COR-L47 (cell line): Measurements from ENCODE around the gene ZMIZ1.

Source experiments
- DNase-seq: peaks from one replicate; lab custom pipeline; 2025; lab: John Stamatoyannopoulos, UW

Gene ZMIZ1

GRCh38 chr10:79079490-79080355, 11.0 kb downstream of the ZMIZ1 start:
- no peak for DNase-seq

- DNase-seq = no peak
Observed at GRCh38 chr10:79081353-79082034, 12.7 kb downstream of the ZMIZ1 start.

DNA sequence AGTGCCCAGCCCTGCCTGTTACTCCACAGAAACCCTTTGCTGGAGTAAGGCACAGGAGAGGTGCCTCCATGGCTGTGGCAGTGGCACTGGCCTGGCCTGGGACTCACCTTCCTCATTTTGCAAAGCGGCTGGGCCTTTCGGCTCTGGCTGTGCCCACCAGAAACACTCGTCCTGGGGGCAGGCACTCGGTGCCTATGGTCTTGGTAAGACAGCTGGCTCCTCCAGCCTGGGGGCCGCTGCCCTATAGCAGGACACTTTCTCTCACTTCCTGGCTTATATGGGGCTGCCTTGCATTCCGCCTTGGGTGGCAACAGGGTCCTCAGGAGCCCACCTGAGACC, 13.2 kb downstream of the ZMIZ1 start:
- no peak for DNase-seq

DNA sequence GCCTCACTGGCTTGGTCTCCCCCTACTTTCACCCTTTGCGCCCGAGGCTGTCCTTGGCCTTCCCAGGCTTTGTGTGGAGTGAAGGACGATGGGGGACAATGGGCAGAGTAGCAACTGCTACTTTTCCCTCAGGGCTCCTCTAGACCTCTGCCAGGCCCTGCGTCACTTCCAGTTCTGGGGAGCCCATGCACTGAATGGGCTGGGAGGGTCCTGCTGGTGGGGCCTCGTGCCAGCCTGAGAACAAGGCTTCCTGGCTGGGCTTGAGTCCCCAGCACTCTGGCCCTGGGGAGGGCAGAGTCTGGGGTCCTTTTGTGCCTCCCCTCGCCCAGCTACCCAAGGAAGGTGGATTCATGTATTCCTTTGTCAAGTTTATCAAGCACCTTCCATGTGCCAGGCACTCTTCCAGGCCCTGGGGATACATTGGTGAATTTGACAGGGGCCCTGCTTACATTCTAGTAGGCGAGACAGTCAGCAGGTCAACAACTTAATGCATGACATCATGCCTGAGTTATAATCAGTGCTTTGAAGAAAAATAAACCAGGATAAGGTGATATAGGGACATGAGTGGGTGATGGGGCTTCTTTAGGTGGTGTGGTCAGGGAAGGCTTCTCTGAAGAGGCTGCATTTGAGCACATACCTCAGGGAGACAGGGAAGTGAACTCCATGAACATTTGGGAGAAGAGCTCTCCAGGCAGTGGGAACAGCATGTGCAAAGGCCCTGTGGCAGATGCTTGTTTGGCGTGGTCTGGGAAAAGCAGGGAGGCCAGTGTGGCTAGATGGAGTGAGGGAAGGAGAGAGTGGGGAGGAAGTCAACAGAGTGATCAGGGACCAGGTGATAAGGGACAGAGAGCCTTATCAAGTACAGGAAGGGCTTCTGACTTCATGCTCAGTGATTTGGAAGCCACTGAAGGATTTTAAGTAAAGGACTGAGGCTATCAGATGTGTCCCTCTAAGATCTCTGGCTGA, 14.1 kb downstream of the ZMIZ1 start:
- DNase-seq = no peak

DNA sequence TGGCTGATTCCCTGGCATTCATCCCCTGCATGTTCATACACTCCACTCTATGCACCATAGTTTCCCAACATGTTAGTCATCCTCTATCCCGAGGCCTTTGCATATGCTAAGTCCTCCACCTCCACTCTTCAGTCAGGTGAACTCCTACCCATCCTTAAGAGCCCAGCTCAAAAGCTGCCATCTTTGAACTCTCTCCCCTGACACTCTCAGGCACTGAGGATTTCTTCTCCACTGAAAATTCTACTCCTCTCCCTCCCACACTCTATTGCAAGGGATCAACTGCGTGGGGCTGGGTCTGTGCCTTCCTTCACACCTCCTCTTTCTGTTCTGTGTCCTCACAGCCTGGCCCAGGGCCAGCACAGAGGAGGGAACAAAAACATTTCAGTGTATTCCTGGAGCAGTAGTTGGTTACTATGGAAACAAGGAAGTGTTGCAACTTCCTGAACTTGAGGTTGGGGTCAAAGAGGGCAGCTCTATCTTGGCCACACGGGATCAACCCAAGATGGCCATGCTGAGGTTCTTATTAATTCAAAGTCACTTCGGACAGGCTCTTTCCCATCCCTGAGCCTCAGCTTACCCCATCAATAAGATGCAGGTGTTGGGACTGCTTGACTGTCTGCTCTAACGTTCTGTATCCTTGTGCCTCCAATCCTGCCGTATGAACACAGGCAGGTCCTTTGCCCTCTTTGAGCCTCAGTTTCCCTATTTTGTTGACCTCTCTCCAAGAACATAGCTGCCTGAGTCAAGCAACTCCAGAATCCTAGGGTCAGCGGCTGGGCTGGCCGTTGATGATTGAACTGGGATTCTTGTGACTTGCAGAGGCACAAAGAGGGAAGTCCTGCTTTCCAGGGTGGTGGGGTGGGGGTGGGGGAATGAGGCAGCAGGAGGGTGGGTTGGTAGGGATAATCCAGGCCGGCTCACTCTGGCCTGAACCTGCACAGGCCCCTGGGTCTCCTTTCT, 15.5 kb downstream of the ZMIZ1 start:
- no peak for DNase-seq

- no peak for DNase-seq
Observed at GRCh38 chr10:79084972-79085597, 16.3 kb downstream of the ZMIZ1 start.

GRCh38 chr10:79086822-79087221, 18.1 kb downstream of the ZMIZ1 start:
- no peak for DNase-seq

DNA sequence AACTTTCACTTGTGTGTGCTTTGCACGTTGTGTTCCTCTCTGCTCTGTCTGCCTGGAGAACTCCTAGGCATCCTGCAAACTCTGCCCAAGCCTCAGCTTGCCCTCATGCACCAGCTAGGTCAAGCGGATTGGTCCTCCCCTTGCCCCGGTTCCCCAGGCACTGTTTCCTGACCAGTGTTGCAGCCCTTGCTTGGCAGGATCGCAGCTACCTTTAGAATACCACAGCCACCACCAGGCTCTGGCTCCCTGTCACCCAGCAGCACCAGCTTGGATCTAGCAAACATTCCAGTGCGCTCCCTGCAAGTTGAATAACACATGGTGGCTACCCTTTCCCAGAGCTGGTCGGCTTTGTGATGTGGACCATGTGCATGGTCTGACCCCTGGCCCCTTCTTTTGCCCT, 19.0 kb downstream of the ZMIZ1 start:
- DNase-seq = no peak

- DNase-seq = no peak
Observed at GRCh38 chr10:79088176-79088575, 19.4 kb downstream of the ZMIZ1 start.

DNA sequence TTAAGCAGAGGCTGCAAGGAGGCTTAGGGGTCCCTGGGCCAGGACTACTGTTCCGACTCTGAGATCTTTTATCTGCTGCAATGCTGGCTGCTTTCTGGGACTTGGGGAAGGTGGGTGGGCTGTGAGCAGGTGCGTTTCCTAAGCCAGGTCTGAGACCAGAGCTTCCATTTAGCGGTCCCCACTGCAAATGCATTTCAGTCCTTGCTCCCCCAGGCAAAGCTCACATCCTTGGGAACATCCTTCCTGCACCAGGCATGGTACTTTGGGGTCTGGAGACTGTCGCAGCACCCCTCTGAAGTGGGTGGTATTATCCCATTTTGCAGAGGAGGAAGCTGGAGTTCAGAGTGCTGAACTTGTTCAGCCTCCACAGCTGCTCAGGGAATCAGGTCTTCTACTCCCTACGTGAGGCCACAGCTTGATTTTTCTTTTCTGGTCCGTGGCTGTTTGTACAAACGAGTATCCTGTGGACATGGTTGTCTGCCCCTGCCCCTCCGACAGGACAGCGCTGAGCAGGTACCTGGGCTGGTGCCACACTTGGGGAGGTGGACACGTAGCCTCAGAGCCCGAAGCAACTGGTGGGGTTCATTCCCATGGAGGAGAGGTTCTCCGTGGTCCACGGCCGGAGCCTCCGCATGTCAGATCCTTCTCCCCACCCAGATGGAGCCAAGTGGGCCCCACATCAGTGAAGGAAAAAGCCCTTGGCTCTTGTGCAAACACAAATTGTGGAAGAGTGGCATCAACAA, 20.0 kb downstream of the ZMIZ1 start:
- no peak for DNase-seq

DNA sequence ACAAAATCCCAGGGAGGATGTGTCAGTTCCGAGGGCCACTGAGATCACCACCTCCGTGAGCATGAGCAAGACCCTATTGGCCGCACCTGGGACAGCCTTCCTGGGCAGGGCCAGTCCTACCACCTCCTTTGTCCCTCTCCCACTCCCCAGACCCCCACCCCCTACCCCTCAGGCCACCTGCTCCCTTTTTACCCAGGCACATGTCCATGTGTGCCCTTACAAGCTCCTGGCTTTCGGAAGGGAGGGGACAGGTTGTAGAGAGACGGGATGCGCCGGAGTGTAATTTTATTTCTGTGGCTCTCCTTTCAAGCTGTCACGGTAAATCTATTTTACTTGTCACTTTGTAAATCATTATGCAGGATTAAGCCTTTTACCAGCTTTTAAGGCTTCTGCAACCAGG, 20.9 kb downstream of the ZMIZ1 start:
- DNase-seq = no peak

GRCh38 chr10:79090134-79090803, 21.5 kb downstream of the ZMIZ1 start:
- no peak for DNase-seq

GRCh38 chr10:79092292-79092896, 23.6 kb downstream of the ZMIZ1 start:
- no peak for DNase-seq

GRCh38 chr10:79093658-79094411, 25.1 kb downstream of the ZMIZ1 start:
- no peak for DNase-seq

- no peak for DNase-seq
Observed at GRCh38 chr10:79094412-79095175, 25.8 kb downstream of the ZMIZ1 start.

DNA sequence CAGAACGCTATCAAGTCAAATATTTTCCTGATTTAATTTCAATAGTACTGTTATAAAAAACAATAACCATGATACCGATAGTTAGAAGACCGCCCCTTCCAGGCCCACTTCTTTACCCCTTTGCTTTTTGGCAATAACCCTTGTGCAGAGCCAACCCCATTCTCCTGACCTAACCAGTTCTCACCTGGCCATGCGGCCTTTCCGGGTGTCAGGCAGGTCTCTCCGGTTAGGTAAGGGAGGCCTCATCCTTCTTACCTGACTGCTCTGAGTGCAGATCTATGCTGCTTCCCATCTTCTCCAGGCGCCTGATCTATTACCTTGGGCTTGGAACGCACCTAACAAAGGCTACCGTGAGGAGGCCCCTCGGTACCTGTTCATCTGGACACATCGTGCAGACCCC, 26.6 kb downstream of the ZMIZ1 start:
- no peak for DNase-seq

DNA sequence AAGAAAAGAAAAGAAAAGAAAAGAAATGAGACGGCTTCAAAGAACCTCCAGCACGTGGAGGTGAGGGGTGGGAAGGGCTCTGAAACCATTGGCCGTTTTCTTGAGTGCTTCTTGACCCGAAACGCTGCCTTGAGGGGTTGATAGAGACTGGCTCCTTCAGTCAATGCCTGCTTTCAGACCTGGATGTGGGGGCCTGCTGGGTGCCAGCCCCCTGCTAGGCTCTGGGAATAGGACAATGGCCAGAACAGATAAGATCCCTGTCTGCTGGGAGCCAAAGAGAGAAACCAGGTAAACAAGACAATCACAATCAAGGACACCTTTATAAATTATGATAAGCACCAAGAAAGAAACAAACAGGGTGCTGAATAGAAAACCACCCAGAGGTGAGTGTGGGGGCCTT, 27.7 kb downstream of the ZMIZ1 start:
- DNase-seq = no peak
